NCI-H1417 (cell line): Measurements from ENCODE around the gene SRRM3.
A peak's percentile ranks its signal among the peaks of the same experiment; 100 is the strongest.
"Not testable (repeated sequence)": the region's sequence is repeated elsewhere in the genome, so short reads cannot be mapped to it uniquely, and the experiment has no call there.

Experiments used
- DNase-seq, 3 experiments: peaks; one replicate each; lab custom pipeline; 2025; lab: John Stamatoyannopoulos, UW

The SRRM3 gene

GRCh38 chr7:76231071-76231470, 29.4 kb downstream of the SRRM3 start:
- DNase-seq, result no peak

- no peak for DNase-seq
These were observed 29.9 kb downstream of the SRRM3 start for GRCh38 chr7:76231583-76231982.

- DNase-seq, result no peak
These were observed 31.0 kb downstream of the SRRM3 start for GRCh38 chr7:76232698-76233097.

GRCh38 chr7:76233538-76234281, 32.0 kb downstream of the SRRM3 start:
- DNase-seq, result peak in 2 of 3 experiments; percentile 22 to 44

- DNase-seq, result no peak
These were observed 32.5 kb downstream of the SRRM3 start for GRCh38 chr7:76234282-76234584.

- peak; percentile 36 to 92 (median 71) for DNase-seq
These were observed 33.3 kb downstream of the SRRM3 start for GRCh38 chr7:76234931-76235441.

GRCh38 chr7:76236224-76236623, 34.5 kb downstream of the SRRM3 start:
- no peak for DNase-seq

GRCh38 chr7:76238326-76238725, 36.6 kb downstream of the SRRM3 start:
- DNase-seq, result peak in 1 of 3 experiments; percentile 22

- DNase-seq, result no peak
These were observed 39.4 kb downstream of the SRRM3 start for GRCh38 chr7:76241141-76241540.

GRCh38 chr7:76242517-76243063, 40.9 kb downstream of the SRRM3 start:
- not testable (repeated sequence) for DNase-seq

- DNase-seq, result peak in 2 of 3 experiments; percentile 84 to 97
These were observed 43.2 kb downstream of the SRRM3 start for GRCh38 chr7:76244781-76245391.

GRCh38 chr7:76246804-76247389, 45.2 kb downstream of the SRRM3 start:
- DNase-seq, result no peak

- no peak for DNase-seq
These were observed 46.2 kb downstream of the SRRM3 start for GRCh38 chr7:76247938-76248337.

- no peak for DNase-seq
These were observed 50.3 kb downstream of the SRRM3 start for GRCh38 chr7:76252021-76252420.

GRCh38 chr7:76254781-76255180, 53.1 kb downstream of the SRRM3 start:
- no peak for DNase-seq

- no peak for DNase-seq
These were observed 56.3 kb downstream of the SRRM3 start for GRCh38 chr7:76257973-76258372.

- DNase-seq, result peak in 1 of 3 experiments; percentile 74
These were observed 57.7 kb downstream of the SRRM3 start for GRCh38 chr7:76259124-76260093.

GRCh38 chr7:76260171-76260703, 58.5 kb downstream of the SRRM3 start:
- DNase-seq, result peak; percentile 76 to 98 (median 92)

GRCh38 chr7:76261329-76261728, 59.6 kb downstream of the SRRM3 start:
- DNase-seq, result no peak

- peak in 1 of 3 experiments; percentile 51 for DNase-seq
These were observed 60.2 kb downstream of the SRRM3 start for GRCh38 chr7:76261931-76262330.

- peak; percentile 22 to 82 (median 52) for DNase-seq
These were observed 61.1 kb downstream of the SRRM3 start for GRCh38 chr7:76262683-76263402.
